IPS-11a (cell line): ENCODE measurements around the gene SURF6.
"Not testable (repeated sequence)": the region's sequence is repeated elsewhere in the genome, so short reads cannot be mapped to it uniquely, and the experiment has no call there.

Source experiments
- H3K4me3 ChIP-seq: one replicate; pipeline ENCODE4 v1.5.1; 2013; ENCODE audit warnings: low read depth, low read length, control low read depth

SURF6 gene

DNA sequence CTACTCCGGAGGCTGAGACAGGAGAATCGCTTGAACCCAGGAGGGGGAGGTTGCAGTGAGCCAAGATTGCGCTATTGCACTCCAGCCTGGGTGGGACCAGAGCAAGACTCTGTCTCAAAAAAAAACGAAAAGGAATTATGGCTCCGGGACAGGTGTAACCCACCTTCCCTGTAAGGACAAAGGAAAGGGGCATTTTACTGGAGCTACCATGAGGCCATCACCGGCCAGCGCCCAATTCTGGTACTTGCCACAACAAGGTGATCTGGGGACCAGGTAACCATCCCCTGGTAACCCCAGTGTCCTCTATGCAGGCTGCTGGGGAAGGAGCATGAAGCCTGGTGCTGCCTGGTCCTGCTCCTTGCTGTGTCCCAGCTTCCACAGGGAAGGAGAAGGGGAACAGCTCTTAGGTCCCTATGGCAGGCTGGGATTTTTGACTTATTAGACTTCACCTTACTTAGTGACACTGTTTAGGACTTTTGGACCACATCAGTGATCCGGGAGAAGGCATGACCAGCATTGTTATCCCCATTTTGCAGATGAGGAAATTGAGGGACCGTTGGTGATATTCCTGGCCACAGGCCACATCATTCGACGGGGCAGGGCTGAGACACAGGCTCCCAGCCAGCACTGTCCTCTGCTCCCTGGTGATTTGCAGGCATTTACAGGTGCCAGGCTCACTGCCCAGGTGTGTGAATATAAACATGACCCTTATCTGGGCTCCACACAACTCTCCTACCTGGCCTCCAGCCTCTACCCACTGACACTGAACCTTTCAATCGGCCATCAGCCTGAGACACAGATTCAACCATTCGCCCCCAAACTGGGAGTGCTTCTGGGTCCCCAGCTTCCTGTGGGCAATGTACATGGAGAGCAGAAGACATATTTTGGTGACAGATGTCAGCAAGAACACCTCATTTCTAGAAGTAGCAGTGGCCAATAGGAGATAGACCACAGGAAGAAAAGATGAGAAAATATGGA lies 34.4 kb downstream of the SURF6 start:
- H3K4me3 ChIP-seq = no peak overlapping the region

DNA sequence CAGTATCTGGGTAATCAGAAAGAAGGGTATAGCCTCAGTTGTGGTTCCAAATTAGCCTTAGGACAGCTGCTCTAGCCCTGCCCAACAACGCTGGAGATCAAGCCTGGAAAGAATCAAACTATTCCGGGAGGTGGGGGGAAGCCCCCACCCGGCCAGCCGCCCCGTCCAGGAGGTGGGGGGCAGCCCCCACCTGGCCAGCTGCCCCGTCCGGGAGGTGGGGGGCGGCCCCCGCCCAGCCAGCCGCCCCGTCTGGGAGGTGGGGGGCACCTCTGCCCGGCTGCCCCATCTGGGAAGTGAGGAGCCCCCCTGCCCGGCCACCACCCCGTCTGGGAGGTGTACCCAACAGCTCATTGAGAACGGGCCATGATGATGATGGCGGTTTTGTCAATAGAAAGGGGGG lies 36.0 kb downstream of the SURF6 start:
- not testable (repeated sequence) for H3K4me3 ChIP-seq

DNA sequence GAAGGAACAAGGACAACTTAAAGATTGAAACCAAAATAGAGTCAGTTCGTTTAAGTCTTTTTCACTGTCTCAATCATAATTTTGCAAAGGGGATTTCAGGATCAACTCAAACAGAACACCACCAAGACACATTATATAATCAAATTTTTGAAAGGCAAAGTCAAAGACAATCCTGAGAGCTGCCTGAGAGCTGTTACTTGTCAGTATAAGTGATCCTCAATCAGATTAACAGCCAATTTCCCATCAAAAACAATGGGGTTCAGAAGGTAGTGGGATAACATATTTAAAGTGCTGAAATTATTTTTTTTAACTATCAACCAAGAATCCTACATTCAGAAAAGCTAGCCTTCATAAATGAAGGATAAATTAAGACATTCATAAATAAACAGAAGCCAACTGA lies 41.7 kb downstream of the SURF6 start:
- H3K4me3 ChIP-seq = no peak overlapping the region

DNA sequence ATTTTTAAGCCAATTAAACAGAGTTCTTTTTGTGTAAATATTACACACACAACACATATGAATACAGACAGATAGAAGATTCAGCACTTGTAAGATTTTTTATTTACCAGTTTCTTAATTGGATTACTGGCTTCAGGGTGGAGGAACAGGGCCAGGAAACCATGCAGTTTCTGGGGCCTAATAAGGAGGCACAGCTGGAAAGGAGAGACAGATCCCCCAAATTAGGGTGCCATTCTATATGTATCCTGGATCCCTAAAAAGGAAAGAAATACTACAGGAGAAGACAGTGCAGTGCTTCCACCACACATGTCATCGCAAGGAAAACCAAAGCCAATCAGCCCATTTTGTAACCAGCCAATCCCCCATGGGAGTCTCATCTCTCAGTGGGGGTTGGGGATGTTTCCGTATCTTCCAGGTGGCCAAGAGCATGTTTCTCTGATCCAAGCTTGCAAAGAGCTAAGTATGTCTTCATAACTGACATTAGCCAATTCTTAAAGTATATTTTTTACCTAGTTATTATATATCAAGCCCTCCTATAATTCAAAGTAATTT lies 45.2 kb downstream of the SURF6 start:
- H3K4me3 ChIP-seq = no peak overlapping the region

DNA sequence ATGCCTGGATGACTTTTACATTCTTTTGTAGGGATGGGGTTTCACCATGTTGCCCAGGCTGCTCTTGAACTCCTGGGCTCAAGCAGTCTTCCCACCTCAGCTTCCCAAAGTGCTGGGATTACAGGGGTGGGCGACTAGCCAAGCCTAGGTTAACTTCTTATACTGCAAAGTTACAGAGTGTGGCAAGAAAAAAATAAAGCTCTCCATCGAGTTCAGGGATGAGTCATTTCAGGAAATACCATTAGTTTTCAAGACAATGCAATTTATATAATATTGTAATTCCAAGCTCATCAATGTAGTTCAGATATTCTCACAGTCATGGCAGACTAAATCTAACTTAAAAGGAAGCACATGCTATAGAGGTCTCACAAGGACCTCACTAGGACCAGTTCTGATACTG lies 49.5 kb downstream of the SURF6 start:
- H3K4me3 ChIP-seq = no peak overlapping the region

DNA sequence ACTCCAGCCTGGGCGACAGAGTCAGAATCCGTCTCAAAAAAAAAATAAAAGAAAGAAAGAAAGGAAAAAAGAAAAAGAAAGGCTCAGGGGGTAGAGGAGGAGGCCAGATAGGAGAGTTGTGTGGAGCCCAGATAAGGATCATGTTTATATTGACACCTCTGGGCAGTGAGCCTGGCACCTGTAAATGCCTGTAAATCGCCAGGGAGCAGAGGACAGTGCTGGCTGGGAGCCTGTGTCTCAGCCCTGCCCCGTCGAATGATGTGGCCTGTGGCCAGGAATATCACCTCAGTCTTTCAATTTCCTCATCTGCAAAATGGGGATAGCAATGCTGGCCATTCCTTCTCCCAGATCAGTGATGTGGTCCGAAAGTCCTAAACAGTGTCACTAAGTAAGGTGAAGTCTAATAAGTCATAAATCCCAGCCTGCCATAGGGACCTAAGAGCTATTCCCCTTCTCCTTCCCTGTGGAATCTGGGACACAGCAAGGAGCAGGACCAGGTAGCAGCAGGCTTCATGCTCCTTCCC lies 50.7 kb downstream of the SURF6 start:
- no peak overlapping the region for H3K4me3 ChIP-seq

DNA sequence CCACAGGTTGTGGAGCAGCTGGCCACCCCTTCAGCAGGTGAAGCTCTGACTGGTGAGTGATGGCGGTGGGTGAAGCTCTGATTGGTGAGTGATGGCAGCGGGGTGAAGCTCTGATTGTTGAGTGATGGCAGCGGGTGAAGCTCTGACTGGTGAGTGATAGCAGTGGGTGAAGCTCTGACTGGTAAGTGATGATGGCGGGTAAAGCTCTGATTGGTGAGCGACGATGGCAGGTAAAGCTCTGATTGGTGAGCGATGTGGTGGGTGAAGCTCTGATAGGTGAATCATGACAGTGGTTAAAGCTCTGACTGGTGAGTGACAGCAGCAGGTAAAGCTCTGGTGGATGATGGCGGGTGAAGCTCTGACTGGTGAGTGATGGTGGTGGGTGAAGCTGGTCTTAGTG lies 51.6 kb downstream of the SURF6 start:
- H3K4me3 ChIP-seq = no peak overlapping the region

DNA sequence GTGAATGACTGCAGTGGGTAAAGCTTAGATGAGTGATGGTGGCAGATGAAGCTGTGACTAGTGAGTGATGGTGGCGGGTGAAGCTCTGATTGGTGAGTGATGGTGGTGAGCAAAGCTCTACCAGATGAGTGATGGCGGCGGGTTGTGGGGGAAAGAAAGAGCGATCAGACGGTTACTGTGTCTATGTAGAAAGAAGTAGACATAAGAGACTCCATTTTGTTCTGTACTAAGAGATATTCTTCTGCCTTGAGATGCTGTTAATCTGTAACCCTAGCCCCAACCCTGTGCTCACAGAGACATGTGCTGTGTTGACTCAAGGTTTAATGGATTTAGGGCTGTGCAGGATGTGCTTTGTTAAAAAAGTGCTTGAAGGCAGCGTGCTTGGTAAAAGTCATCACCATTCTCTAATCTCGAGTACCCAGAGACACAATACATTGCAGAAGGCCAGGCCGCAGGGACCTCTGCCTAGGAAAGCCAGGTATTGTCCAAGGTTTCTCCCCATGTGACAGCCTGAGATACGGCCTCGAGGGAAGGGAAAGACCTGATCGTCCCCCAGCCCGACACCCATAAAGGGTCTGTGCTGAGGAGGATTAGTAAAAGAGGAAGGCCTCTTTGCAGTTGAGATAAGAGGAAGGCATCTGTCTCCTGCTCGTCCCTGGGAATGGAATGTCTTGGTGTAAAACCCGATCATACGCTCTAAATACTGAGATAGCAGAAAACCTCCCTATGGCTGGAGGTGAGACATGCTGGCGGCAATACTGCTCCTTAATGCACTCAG lies 52.5 kb downstream of the SURF6 start:
- not testable (repeated sequence) for H3K4me3 ChIP-seq

DNA sequence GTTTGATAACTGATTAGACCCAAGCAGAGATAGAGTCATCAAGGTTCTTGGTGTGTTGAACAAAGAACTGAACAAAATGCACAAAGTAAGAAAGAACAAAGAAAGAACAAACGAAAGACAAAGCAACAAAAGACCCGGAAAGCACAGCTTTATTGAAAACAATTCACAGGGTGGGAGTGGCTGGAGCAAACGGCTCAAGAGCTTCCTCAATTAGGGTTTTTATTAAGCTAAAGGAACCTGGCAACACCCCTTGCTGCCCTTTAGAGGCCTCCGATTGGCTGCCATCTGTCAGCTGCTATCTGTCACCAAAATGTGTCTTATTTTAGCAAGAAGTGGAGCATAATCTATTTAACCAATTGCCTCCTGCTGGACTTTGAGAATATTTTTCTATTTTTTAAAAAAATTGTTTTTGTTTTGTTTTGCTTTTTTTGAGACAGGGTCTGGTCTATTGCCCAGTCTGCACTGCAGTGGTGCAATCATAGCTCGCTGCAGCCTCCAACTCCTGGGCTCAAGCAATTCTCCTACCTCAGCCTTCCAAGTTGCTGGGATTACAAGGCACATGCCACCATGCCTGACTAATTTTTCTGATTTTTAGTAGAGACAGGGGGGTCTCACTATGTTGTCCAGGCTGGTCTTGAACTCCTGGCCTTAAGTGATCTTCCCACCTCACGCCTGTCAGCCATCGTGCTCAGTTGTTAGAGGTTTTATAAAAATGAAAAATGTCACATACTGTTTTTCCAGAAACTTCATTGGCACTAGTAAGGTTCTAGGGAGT lies 53.3 kb downstream of the SURF6 start:
- no peak overlapping the region for H3K4me3 ChIP-seq

DNA sequence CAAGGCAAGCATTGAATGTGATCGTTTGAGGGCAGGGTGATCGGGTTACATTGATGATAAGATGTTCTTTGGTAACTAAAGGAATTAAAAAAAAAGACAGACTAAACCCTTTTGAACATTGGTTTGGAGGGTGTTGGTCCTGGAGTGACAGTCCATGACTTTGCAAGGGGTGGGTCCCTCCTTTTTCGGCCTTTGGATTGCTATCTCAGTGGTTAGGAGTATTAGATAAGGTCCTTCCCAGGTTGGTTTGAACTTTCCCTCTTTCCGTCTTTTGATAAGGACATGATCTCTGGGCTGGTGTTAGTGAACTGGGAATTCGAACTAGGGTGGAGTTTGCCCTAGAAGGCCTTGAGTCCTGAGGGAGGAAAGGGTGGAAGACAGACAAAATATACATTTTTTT lies 55.6 kb downstream of the SURF6 start:
- no peak overlapping the region for H3K4me3 ChIP-seq
